Measurements from ENCODE around the gene RBM34. TPM values are rescaled to one million over a fixed set of nuclear protein-coding genes. Genes with fewer than 3 reads are reported as not detected.
A peak's percentile ranks its signal among the peaks of the same experiment; 100 is the strongest.

Gene RBM34
- total RNA-seq, 2 donors from 2014 or later = 37.0 to 59.8 TPM

DNA sequence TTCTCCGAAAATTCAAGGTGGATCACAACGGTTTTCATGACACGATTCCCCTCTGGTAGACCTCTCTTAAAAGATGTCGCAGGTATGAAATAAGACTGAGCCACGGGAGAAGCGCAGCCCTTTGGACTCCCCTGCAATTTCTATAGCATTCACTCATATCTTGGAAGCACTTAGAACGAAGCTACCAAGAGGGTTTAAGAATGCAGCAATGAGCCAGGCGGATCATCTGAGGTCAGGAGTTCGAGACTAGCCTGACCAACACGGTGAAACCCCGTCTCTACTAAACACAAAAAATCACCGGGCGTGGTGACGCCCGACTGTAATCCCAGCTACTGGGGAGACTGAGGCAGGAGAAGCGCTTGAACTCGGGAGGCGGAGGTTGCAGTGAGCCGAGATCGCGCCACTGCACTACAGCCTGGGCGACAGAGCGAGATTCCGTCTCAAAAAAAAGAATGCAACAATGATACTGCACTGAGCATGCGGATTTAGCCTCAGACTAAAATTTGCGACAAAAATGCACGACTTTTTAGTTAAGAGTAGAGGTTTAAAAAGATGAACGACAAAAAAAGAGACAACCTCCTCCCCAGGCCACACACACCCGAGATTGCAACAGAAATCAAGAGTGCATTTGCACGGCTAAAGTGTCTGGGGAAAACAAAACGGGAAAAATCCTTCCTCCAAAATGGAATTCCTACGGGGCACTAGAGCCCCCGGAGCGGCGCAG lies 33.2 kb downstream of the RBM34 start:
- peak overlapping the region; percentile 85 for H3K4me3 ChIP-seq
- no peaks in the 10 kb centered on the region for H3K36me3 ChIP-seq
- DNase-seq (ENCODE audit: low spot score) = no peak
- no peaks in the 10 kb centered on the region for H3K27me3 ChIP-seq (replicated peaks; ENCODE audit: insufficient read depth)
- no peaks in the 10 kb centered on the region for H3K9me3 ChIP-seq
- peak overlapping the region; percentile 79 to 87 for H3K27ac ChIP-seq
- ATAC-seq (ENCODE audit: insufficient number of reproducible peaks, low FRiP score, low read depth) = no peak
- TF ChIP-seq, protein P1, sequence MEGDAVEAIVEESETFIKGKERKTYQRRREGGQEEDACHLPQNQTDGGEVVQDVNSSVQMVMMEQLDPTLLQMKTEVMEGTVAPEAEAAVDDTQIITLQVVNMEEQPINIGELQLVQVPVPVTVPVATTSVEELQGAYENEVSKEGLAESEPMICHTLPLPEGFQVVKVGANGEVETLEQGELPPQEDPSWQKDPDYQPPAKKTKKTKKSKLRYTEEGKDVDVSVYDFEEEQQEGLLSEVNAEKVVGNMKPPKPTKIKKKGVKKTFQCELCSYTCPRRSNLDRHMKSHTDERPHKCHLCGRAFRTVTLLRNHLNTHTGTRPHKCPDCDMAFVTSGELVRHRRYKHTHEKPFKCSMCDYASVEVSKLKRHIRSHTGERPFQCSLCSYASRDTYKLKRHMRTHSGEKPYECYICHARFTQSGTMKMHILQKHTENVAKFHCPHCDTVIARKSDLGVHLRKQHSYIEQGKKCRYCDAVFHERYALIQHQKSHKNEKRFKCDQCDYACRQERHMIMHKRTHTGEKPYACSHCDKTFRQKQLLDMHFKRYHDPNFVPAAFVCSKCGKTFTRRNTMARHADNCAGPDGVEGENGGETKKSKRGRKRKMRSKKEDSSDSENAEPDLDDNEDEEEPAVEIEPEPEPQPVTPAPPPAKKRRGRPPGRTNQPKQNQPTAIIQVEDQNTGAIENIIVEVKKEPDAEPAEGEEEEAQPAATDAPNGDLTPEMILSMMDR (IDR thresholded peaks at IDR 0.05) = no peak
- peaks cover 9 to 24% of the 10 kb centered on the region in 2 donors for H3K4me1 ChIP-seq (ENCODE audit: control insufficient read depth in 1 of 2, low read depth in 2 of 2)

DNA sequence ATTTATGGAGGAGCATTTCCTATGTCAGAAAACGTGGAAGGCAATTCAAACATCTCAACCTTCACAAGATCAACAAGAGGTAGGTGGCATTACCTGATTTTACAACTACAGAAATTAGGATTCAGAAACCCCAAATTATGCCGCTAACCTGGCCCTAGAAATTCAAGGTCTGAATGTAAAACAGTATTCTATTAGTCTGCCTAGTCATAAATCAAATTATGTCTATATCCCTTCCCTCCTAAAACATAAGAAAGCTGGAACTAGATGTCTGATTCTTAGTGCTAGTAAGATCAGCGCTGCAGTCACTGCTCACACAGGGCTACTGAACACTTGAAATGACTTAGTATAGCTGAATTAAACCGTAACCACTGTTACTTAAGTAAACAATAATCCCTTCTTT lies 33.8 kb downstream of the RBM34 start:
- Histone ChIP-seq H3K4me1 (ENCODE audit: control insufficient read depth in 1 of 2, low read depth in 2 of 2) (peaks cover 9 to 30% of the 10 kb centered on the region in 2 donors), H3K36me3 (no peaks in the 10 kb centered on the region)
- TF ChIP-seq, protein P1 (IDR thresholded peaks at IDR 0.05) = no peak

DNA sequence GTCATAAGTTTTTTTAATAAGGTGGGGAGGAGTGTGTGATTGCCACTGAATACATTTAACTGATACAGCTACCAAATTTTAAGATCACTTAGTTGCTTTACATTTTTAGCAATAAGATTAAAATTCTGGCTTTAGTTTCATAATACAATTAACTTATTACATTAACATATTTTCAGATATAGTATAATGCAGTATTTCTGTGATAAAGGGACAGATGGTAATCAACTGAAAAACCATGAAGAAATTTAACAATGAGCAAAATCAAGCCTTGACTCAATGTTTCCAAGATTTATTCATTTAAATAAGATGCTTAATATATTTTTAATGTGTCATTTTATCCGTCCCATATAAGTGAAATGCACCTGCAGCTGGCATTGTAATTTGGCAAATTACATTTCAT lies 36.4 kb downstream of the RBM34 start:
- ATAC-seq (ENCODE audit: insufficient number of reproducible peaks, low FRiP score, low read depth) (no peak), DNase-seq (ENCODE audit: low spot score) (no peak)
- Histone ChIP-seq H3K27me3 (replicated peaks; ENCODE audit: insufficient read depth) (no peaks in the 10 kb centered on the region), H3K4me3 (no peak overlapping the region), H3K9me3 (no peaks in the 10 kb centered on the region), H3K4me1 (ENCODE audit: control insufficient read depth in 1 of 2, low read depth in 2 of 2) (peaks cover 9 to 30% of the 10 kb centered on the region in 2 donors), H3K27ac (no peak overlapping the region), H3K36me3 (peaks cover under 1% of the 10 kb centered on the region)
- TF ChIP-seq, protein P1 (IDR thresholded peaks at IDR 0.05) = no peak

More for the DNA sequence above, 33.8 kb downstream of the RBM34 start:
- H3K27me3 ChIP-seq (replicated peaks; ENCODE audit: insufficient read depth) = no peaks in the 10 kb centered on the region
- no peaks in the 10 kb centered on the region for H3K9me3 ChIP-seq
- ATAC-seq (ENCODE audit: insufficient number of reproducible peaks, low FRiP score, low read depth) = no peak
- peak overlapping the region; percentile 85 for H3K4me3 ChIP-seq
- no peak overlapping the region for H3K27ac ChIP-seq
- no peak for DNase-seq (ENCODE audit: low spot score)

DNA sequence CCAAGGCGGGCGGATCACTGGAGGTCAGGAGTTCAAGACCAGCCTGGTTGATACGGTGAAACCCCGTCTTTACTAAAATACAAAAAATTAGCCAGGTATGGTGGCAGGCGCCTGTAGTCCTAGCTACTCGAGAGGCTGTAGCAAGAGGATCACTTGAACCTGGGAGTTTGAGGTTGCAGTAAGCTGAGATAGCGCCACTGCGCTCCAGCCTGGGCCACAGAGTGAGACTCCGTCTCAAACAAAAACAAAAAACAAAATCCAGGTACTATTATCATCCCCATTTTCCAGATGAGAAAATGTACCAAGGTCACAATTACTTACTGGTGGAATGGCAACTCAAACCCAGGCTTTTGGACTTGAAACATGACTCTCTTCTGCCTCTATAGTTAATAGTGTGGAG lies 36.9 kb downstream of the RBM34 start:
- DNase-seq (ENCODE audit: low spot score) = no peak
- Histone ChIP-seq H3K27me3 (replicated peaks; ENCODE audit: insufficient read depth) (no peaks in the 10 kb centered on the region), H3K4me1 (ENCODE audit: control insufficient read depth in 1 of 2, low read depth in 2 of 2) (peaks cover 9 to 30% of the 10 kb centered on the region in 2 donors), H3K27ac (no peak overlapping the region), H3K36me3 (peaks cover 6% of the 10 kb centered on the region), H3K4me3 (no peak overlapping the region), H3K9me3 (no peaks in the 10 kb centered on the region)
- no peak for ATAC-seq (ENCODE audit: insufficient number of reproducible peaks, low FRiP score, low read depth)
- TF ChIP-seq, protein P1 (IDR thresholded peaks at IDR 0.05) = no peak

DNA sequence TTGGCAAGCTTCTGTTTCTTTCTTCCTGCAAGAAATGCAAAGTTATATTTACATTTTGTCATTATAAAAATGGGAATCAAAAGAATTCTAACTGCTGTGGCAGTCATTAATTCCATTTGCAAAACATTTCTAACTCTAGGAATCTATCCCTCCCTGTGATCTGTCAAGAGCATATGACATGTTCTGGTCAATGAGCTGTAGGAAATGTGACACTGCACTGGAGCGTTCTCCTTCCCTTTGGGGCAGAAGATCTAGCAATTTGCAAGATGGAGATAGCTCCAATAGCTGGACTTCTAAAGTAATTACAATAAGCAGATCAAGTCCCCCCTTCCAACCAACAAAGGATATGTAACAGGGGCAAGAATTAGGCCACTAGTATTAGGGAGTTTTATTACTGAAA lies 38.7 kb downstream of the RBM34 start:
- TF ChIP-seq, protein P1 (IDR thresholded peaks at IDR 0.05) = no peak
- H3K36me3 ChIP-seq = peaks cover 18% of the 10 kb centered on the region
- no peak overlapping the region for H3K4me3 ChIP-seq
- H3K4me1 ChIP-seq (ENCODE audit: control insufficient read depth in 1 of 2, low read depth in 2 of 2) = peaks cover 8 to 25% of the 10 kb centered on the region in 2 donors
- H3K9me3 ChIP-seq = no peaks in the 10 kb centered on the region
- ATAC-seq (ENCODE audit: insufficient number of reproducible peaks, low FRiP score, low read depth) (no peak), DNase-seq (ENCODE audit: low spot score) (no peak)
- H3K27ac ChIP-seq = no peak overlapping the region
- no peaks in the 10 kb centered on the region for H3K27me3 ChIP-seq (replicated peaks; ENCODE audit: insufficient read depth)
